GM12878 (cell line): ENCODE measurements around the gene KDELR1. TPM values are rescaled to one million over a fixed set of nuclear protein-coding genes. Genes with fewer than 3 reads are reported as not detected.

Experiments used
- ATF2 ChIP-seq: IDR thresholded peaks from 2 replicates; pipeline ENCODE4 v1.6.1; 2012; ENCODE audit warnings: low read length, inconsistent platforms
- CREM ChIP-seq: IDR thresholded peaks from 2 replicates; pipeline ENCODE4 v1.6.1; 2014; ENCODE audit warnings: antibody characterized with exemption, low read depth
- E2F4 ChIP-seq: IDR thresholded peaks from 2 replicates; pipeline ENCODE4 v1.6.1; 2012; ENCODE audit warnings: low read depth, low read length, improper control_type of control experiment
- EZH2 ChIP-seq: IDR thresholded peaks from 2 replicates; pipeline ENCODE4 v1.6.1; 2012; ENCODE audit warnings: low read depth, mild to moderate bottlenecking, control low read depth, inconsistent platforms, low read length, borderline replicate concordance; ENCODE audit not compliant: control insufficient read depth
- HDGF ChIP-seq: fragments of 450-650 bp; IDR thresholded peaks from 2 replicates; pipeline ENCODE4 v1.6.1; 2016; ENCODE audit warnings: antibody characterized with exemption
- IRF3 ChIP-seq: fragments of 450-650 bp; IDR thresholded peaks from 2 replicates; pipeline ENCODE4 v1.6.1; 2014; ENCODE audit warnings: mild to moderate bottlenecking
- NR2C2 ChIP-seq: IDR thresholded peaks from 2 replicates; pipeline ENCODE4 v1.6.1; 2011; ENCODE audit warnings: borderline replicate concordance, low read depth; ENCODE audit not compliant: control insufficient read depth, insufficient read length
- SIN3A ChIP-seq: IDR thresholded peaks from 2 replicates; pipeline ENCODE4 v1.6.1; 2012; ENCODE audit warnings: low read depth, low read length, improper control_type of control experiment
- YY1 ChIP-seq: IDR thresholded peaks from 2 replicates; pipeline ENCODE4 v1.6.1; 2011; ENCODE audit warnings: low read depth, mild to moderate bottlenecking, low read length
- polyA plus RNA-seq, 11 experiments: library from polyadenylated mRNA; depleted of rRNA in 4 of 11; unstranded in 6 of 11; stranded (reverse) in 5 of 11; fragments of >200 nt; fragmentation: Nextera tagmentation in 4 of 11; fragmentation: Illumina TruSeq in 1 of 11; extraction: Ambion mirVana in 4 of 11; extraction: Trizol in 1 of 11; gene quantifications; 1 replicate in 1 of 11; 2 replicates in 10 of 11; pipeline versions ENCODE4 v1.2.1 to v1.2.3, GENCODE V29; 2011 to 2016; ENCODE audit warnings: inconsistent platforms in 2 of 11, missing spikeins in 2 of 11, low read depth in 1 of 11
- total RNA-seq, 4 experiments: library from RNA; depleted of rRNA in 3 of 4; stranded (reverse); fragments of >200 nt in 3 of 4; fragmentation: Illumina TruSeq in 1 of 4; extraction: Trizol in 1 of 4; gene quantifications; 2 replicates each; pipeline versions ENCODE4 v1.2.1 to v1.2.3, GENCODE V29; 2013 to 2021

The KDELR1 gene
- total and polyA plus RNA-seq, 10 of the 15 experiments (the other 5 are each of a cell fraction or from before 2014, with no cell fraction given), result 2.3 to 71.0 (median 45.2) TPM

DNA sequence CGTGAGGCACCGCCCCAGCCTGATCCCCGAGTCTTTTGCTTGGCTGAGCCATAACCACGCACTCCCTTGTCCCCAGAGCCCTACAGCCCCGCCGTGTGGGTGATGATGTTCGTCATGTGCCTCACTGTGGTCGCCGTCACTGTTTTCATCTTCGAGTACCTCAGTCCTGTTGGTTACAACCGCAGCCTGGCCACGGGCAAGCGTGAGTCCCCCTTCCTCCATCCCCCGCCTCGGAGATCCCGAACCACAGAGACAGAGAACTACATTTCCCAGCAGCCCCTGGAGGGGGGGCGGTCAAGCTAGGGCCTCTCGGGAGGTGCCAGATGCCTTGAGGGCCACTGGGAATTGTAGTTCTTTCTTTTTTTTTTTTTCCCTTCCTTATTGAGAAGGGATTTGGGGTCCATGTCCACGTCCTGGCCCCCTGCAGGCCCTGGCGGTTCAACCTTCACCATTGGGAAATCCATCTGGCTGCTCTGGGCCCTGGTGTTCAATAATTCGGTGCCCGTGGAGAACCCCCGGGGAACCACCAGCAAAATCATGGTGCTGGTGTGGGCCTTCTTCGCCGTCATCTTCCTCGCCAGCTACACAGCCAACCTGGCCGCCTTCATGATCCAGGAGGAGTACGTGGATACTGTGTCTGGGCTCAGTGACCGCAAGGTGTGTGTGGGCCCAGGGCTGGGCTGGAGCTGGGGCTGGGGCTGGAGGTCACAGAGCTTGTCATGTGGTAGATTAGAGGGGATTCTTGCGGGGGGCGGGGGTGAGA, 28.0 kb upstream of the KDELR1 start (continued):
- TF ChIP-seq E2F4, result no peak; the same call in 1 of the 2 replicates
- TF ChIP-seq ATF2, result no peak
- TF ChIP-seq SIN3A, result no peak
- no peak for TF ChIP-seq EZH2
- TF ChIP-seq IRF3, result no peak
- TF ChIP-seq YY1, result peak; percentile 88
- TF ChIP-seq NR2C2, result no peak
- TF ChIP-seq CREM, result peak; percentile 94
- peak; percentile 45; the same call in 1 of the 2 replicates for TF ChIP-seq HDGF
- TF ChIP-seq, all 136 proteins: peak for 39
